ENCODE results near the gene MITF. TPM values are rescaled to one million over a fixed set of nuclear protein-coding genes. Genes with fewer than 3 reads are reported as not detected.

Gene MITF
- total RNA-seq, 1 experiment from 2014 or later = 1.9 TPM

DNA sequence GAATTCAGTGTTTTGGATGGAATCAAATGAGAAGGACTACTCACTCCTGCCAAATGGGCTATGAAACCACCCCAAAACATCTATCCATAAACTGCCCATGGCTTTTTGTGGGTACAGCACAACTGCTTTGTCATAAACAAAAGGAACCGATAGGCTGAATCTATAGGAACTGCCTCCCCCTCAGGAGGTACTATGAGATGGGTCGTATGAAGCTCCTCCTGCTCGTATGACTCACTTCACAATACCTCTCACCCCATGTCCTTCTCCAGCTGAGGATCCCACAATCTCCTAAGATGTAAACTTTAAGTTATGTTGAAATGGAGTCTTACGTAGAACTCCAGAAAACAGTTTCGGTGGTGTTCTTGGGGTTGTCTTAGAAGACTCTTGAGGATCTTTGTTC lies 130.4 kb downstream of the MITF start:
- H2AFZ ChIP-seq (ENCODE audit: low read depth, low read length, poor library complexity, severe bottlenecking) = no peak overlapping the region
- H3K4me1 ChIP-seq (ENCODE audit: control insufficient read depth in 1 of 2, insufficient read depth in 2 of 2, low read length in 2 of 2) = no peaks in the 10 kb centered on the region
- intact Hi-C loops (cut with micrococcal nuclease) = no loop called here
- no peak overlapping the region for H3K27ac ChIP-seq (ENCODE audit: low read depth, low read length)
- H3K36me3 ChIP-seq (ENCODE audit: control insufficient read depth in 1 of 2, insufficient read depth in 2 of 2, low read length in 2 of 2) = no peaks in the 10 kb centered on the region
- no peak for ATAC-seq
- no peak overlapping the region for H3K9ac ChIP-seq (ENCODE audit: low read length)
- H4K20me1 ChIP-seq (ENCODE audit: insufficient read depth) = no peaks in the 10 kb centered on the region
- no peaks in the 10 kb centered on the region for H3K9me2 ChIP-seq (ENCODE audit: insufficient read depth)
- no peaks in the 10 kb centered on the region for H3K9me3 ChIP-seq (ENCODE audit: control insufficient read depth in 1 of 2, insufficient read depth in 1 of 2, low read depth in 1 of 2, low read length in 2 of 2)
- ChIA-PET CTCF (interaction anchor here (0.6 kb wide), 1 partner anchor 23 kb away, joined by 3 read pairs; no protein-coding TSS in a partner anchor), RAD21 (ENCODE audit: low non-redundant PET in 1 of 2, low total read pairs in 2 of 2, uncharacterized antibody in 2 of 2, unreplicated experiment in 2 of 2) (no interaction called here), POLR2A (no interaction called here)
- H3K79me2 ChIP-seq (ENCODE audit: insufficient read depth, low read length) = no peaks in the 10 kb centered on the region
- no peak for DNase-seq (ENCODE audit: low read depth, low spot score)
- BruUV-seq (replicated peaks) = no TSS peak
- H3K27me3 ChIP-seq (ENCODE audit: insufficient read depth, low read length) = no peaks in the 10 kb centered on the region
- no peak overlapping the region for H3K4me2 ChIP-seq (ENCODE audit: low read length)
- TF ChIP-seq YY1 (IDR thresholded peaks at IDR 0.05; ENCODE audit: extremely low read depth, insufficient replicate concordance, low read depth, low read length) = no peak
- no peak for TF ChIP-seq POLR2A (IDR thresholded peaks at IDR 0.05; ENCODE audit: borderline replicate concordance, extremely low read depth, insufficient read depth, insufficient read length)
- TF ChIP-seq FOSL1 (IDR thresholded peaks at IDR 0.05; ENCODE audit: low read depth) = no peak
- no peak for TF ChIP-seq ZNF274 (IDR thresholded peaks at IDR 0.05; ENCODE audit: low read depth, low read length)
- TF ChIP-seq, protein P1, sequence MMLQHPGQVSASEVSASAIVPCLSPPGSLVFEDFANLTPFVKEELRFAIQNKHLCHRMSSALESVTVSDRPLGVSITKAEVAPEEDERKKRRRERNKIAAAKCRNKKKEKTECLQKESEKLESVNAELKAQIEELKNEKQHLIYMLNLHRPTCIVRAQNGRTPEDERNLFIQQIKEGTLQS (IDR thresholded peaks at IDR 0.05) = no peak
- TF ChIP-seq, protein P2, sequence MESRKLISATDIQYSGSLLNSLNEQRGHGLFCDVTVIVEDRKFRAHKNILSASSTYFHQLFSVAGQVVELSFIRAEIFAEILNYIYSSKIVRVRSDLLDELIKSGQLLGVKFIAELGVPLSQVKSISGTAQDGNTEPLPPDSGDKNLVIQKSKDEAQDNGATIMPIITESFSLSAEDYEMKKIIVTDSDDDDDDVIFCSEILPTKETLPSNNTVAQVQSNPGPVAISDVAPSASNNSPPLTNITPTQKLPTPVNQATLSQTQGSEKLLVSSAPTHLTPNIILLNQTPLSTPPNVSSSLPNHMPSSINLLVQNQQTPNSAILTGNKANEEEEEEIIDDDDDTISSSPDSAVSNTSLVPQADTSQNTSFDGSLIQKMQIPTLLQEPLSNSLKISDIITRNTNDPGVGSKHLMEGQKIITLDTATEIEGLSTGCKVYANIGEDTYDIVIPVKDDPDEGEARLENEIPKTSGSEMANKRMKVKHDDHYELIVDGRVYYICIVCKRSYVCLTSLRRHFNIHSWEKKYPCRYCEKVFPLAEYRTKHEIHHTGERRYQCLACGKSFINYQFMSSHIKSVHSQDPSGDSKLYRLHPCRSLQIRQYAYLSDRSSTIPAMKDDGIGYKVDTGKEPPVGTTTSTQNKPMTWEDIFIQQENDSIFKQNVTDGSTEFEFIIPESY (IDR thresholded peaks at IDR 0.05; ENCODE audit: extremely low read depth, insufficient replicate concordance, low read length) = no peak
- no peak overlapping the region for H3K4me3 ChIP-seq (replicated peaks in 1 of 2; ENCODE audit: low read depth in 1 of 2, low read length in 2 of 2)

DNA sequence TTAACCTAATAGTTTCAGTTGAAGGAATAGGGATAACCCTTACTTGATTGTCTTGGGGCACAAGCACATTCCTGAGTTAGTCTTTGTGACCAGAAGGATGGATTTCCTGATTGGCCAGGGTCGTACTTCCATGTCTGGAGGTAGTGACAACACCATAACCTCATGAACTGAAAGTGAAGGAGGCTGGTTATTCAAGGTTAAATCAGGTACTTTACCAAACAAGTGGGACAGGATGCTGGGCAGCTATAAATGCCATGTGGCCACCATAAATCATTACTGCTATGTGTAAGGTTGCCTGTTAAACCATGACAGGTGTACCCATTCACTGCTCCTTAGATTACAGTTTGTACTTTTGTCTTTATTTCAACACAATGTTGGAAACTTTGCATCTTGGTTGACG lies 132.0 kb downstream of the MITF start:
- DNase-seq (ENCODE audit: low read depth, low spot score) = no peak
- BruUV-seq (replicated peaks) = no TSS peak
- Histone ChIP-seq H3K9me3 (ENCODE audit: control insufficient read depth in 1 of 2, insufficient read depth in 1 of 2, low read depth in 1 of 2, low read length in 2 of 2) (no peaks in the 10 kb centered on the region), H3K27me3 (ENCODE audit: insufficient read depth, low read length) (no peaks in the 10 kb centered on the region), H3K4me2 (ENCODE audit: low read length) (no peak overlapping the region), H3K36me3 (ENCODE audit: control insufficient read depth in 1 of 2, insufficient read depth in 2 of 2, low read length in 2 of 2) (no peaks in the 10 kb centered on the region), H4K20me1 (ENCODE audit: insufficient read depth) (no peaks in the 10 kb centered on the region), H3K4me3 (replicated peaks in 1 of 2; ENCODE audit: low read depth in 1 of 2, low read length in 2 of 2) (no peak overlapping the region), H3K9ac (ENCODE audit: low read length) (no peak overlapping the region), H3K79me2 (ENCODE audit: insufficient read depth, low read length) (no peaks in the 10 kb centered on the region), H3K9me2 (ENCODE audit: insufficient read depth) (no peaks in the 10 kb centered on the region), H3K4me1 (ENCODE audit: control insufficient read depth in 1 of 2, insufficient read depth in 2 of 2, low read length in 2 of 2) (no peaks in the 10 kb centered on the region), H3K27ac (ENCODE audit: low read depth, low read length) (no peak overlapping the region), H2AFZ (ENCODE audit: low read depth, low read length, poor library complexity, severe bottlenecking) (no peak overlapping the region)
- POLR2A ChIA-PET = no interaction called here
- ATAC-seq = no peak
- CTCF ChIA-PET = no interaction called here
- intact Hi-C loops (cut with micrococcal nuclease) = no loop called here
- RAD21 ChIA-PET (ENCODE audit: low non-redundant PET in 1 of 2, low total read pairs in 2 of 2, uncharacterized antibody in 2 of 2, unreplicated experiment in 2 of 2) = no interaction called here
- TF ChIP-seq, protein P3, sequence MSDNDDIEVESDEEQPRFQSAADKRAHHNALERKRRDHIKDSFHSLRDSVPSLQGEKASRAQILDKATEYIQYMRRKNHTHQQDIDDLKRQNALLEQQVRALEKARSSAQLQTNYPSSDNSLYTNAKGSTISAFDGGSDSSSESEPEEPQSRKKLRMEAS (IDR thresholded peaks at IDR 0.05) = no peak
- no peak for TF ChIP-seq ELF1 (IDR thresholded peaks at IDR 0.05; ENCODE audit: borderline replicate concordance, low read depth)
- no peak for TF ChIP-seq SIN3A (IDR thresholded peaks at IDR 0.05; ENCODE audit: low read depth)
- no peak for TF ChIP-seq SRF (IDR thresholded peaks at IDR 0.05; ENCODE audit: low read depth)
- TF ChIP-seq CEBPB (IDR thresholded peaks at IDR 0.05; ENCODE audit: low read depth) = no peak
- TF ChIP-seq, protein P4, sequence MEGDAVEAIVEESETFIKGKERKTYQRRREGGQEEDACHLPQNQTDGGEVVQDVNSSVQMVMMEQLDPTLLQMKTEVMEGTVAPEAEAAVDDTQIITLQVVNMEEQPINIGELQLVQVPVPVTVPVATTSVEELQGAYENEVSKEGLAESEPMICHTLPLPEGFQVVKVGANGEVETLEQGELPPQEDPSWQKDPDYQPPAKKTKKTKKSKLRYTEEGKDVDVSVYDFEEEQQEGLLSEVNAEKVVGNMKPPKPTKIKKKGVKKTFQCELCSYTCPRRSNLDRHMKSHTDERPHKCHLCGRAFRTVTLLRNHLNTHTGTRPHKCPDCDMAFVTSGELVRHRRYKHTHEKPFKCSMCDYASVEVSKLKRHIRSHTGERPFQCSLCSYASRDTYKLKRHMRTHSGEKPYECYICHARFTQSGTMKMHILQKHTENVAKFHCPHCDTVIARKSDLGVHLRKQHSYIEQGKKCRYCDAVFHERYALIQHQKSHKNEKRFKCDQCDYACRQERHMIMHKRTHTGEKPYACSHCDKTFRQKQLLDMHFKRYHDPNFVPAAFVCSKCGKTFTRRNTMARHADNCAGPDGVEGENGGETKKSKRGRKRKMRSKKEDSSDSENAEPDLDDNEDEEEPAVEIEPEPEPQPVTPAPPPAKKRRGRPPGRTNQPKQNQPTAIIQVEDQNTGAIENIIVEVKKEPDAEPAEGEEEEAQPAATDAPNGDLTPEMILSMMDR (IDR thresholded peaks at IDR 0.05 in 2 of 3, conservative IDR thresholded peaks at IDR 0.05 in 1 of 3; ENCODE audit: borderline replicate concordance in 1 of 3, insufficient read depth in 1 of 3, low read depth in 2 of 3, low read length in 2 of 3) = no peak
- TF ChIP-seq, protein P5, sequence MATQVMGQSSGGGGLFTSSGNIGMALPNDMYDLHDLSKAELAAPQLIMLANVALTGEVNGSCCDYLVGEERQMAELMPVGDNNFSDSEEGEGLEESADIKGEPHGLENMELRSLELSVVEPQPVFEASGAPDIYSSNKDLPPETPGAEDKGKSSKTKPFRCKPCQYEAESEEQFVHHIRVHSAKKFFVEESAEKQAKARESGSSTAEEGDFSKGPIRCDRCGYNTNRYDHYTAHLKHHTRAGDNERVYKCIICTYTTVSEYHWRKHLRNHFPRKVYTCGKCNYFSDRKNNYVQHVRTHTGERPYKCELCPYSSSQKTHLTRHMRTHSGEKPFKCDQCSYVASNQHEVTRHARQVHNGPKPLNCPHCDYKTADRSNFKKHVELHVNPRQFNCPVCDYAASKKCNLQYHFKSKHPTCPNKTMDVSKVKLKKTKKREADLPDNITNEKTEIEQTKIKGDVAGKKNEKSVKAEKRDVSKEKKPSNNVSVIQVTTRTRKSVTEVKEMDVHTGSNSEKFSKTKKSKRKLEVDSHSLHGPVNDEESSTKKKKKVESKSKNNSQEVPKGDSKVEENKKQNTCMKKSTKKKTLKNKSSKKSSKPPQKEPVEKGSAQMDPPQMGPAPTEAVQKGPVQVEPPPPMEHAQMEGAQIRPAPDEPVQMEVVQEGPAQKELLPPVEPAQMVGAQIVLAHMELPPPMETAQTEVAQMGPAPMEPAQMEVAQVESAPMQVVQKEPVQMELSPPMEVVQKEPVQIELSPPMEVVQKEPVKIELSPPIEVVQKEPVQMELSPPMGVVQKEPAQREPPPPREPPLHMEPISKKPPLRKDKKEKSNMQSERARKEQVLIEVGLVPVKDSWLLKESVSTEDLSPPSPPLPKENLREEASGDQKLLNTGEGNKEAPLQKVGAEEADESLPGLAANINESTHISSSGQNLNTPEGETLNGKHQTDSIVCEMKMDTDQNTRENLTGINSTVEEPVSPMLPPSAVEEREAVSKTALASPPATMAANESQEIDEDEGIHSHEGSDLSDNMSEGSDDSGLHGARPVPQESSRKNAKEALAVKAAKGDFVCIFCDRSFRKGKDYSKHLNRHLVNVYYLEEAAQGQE (IDR thresholded peaks at IDR 0.05; ENCODE audit: low read depth) = no peak

Measured in HCT116 (cell line).